Panc1 (cell line): Measurements from ENCODE around the gene CHRNA7. TPM values are rescaled to one million over a fixed set of nuclear protein-coding genes. Genes with fewer than 3 reads are reported as not detected.

Experiments used
- ATAC-seq: fragments of 200-7000 bp; cut with Tn5 transposase; 2 replicates; pipeline ENCODE4 v1.9.1; 2020; ENCODE audit warnings: mild to moderate bottlenecking, moderate library complexity
- BruUV-seq: library from RNA; stranded (reverse); fragments of 400-500 nt; replicated peaks from 2 replicates; lab custom pipeline; 2021; lab: Mats Ljungman, UMichigan
- CTCF ChIA-PET: fragments of 300-600 bp; sonication (Branson Sonifier 250); formaldehyde crosslinking; loops from one replicate; lab custom pipeline; 2022; ENCODE audit warnings: antibody characterized with exemption; lab: Charles Lee
- POLR2A ChIA-PET: fragments of 300-600 bp; sonication (Branson Sonifier 250); formaldehyde crosslinking; loops from one replicate; lab custom pipeline; 2022; ENCODE audit warnings: antibody characterized with exemption; lab: Charles Lee
- DNase-seq: peaks from one replicate; pipeline ENCODE4 v3.0.0-alpha.2; 2010; ENCODE audit warnings: low read depth, low spot score
- H3K27ac ChIP-seq: 2 replicates; pipeline ENCODE4 v1.5.1; 2011; ENCODE audit warnings: mild to moderate bottlenecking, low read length, inconsistent platforms
- H3K27me3 ChIP-seq: fragments of 200-500 bp; sonication (Bioruptor generic); 2 replicates; pipeline ENCODE4 v1.6.0; 2014; ENCODE audit warnings: low read length, inconsistent platforms; ENCODE audit not compliant: control insufficient read depth, insufficient read depth
- H3K36me3 ChIP-seq: fragments of 200-500 bp; sonication (Bioruptor generic); 2 replicates; pipeline ENCODE4 v1.5.1; 2014; ENCODE audit warnings: inconsistent platforms, mild to moderate bottlenecking, low read length, moderate library complexity; ENCODE audit not compliant: control insufficient read depth, insufficient read depth
- H3K4me1 ChIP-seq: 2 replicates; pipeline ENCODE4 v1.5.1; 2011; ENCODE audit warnings: inconsistent platforms, mild to moderate bottlenecking, low read length, moderate library complexity; ENCODE audit not compliant: control insufficient read depth, insufficient read depth
- H3K4me3 ChIP-seq, 2 experiments: 2 replicates each; pipeline ENCODE4 v1.5.1; 2011 to 2012; ENCODE audit warnings: low read depth in 2 of 2, low read length in 2 of 2, mild to moderate bottlenecking in 2 of 2, inconsistent platforms in 1 of 2, moderate library complexity in 1 of 2
- H3K9me3 ChIP-seq: fragments of 200-500 bp; sonication (Bioruptor generic); 2 replicates; pipeline ENCODE4 v1.5.1; 2014; ENCODE audit warnings: low read depth, mild to moderate bottlenecking, inconsistent platforms, low read length, moderate library complexity; ENCODE audit not compliant: control insufficient read depth, insufficient read depth
- POLR2AphosphoS5 ChIP-seq: IDR thresholded peaks from 2 replicates; pipeline ENCODE4 v1.6.1; 2012; ENCODE audit warnings: mild to moderate bottlenecking, low read depth, low read length, moderate library complexity
- SIN3A ChIP-seq: IDR thresholded peaks from 2 replicates; pipeline ENCODE4 v1.6.1; 2012; ENCODE audit warnings: low read depth, mild to moderate bottlenecking, low read length, moderate library complexity, borderline replicate concordance; ENCODE audit not compliant: insufficient read depth
- TCF7L2 ChIP-seq: IDR thresholded peaks from 2 replicates; pipeline ENCODE4 v1.6.1; 2011; ENCODE audit warnings: mild to moderate bottlenecking, low read depth, low read length, inconsistent platforms
- in situ Hi-C: cut with HindIII; loops from 2 replicates; pipeline ENCODE4 v1.10.0; 2016; ENCODE audit warnings: low sequenced_read_pairs, low pct_unique_long_range_greater_than_20kb
- intact Hi-C: fragments of 100-400 bp; cut with micrococcal nuclease; formaldehyde crosslinking; loops from one replicate; pipeline ENCODE4 v1.10.0; 2022; ENCODE audit not compliant: unreplicated experiment
- total RNA-seq: library from RNA; stranded (reverse); gene quantifications from one replicate; pipeline ENCODE4 v1.2.1, GENCODE V29; 2021; ENCODE audit not compliant: unreplicated experiment
- TF ChIP-seq, protein P1 (sequence below): fragments of 450-650 bp; IDR thresholded peaks from 2 replicates; pipeline ENCODE4 v1.5.1; 2017; ENCODE audit warnings: mild to moderate bottlenecking
- TF ChIP-seq, protein P2 (sequence below), 2 experiments: IDR thresholded peaks; 2 replicates each; pipeline ENCODE4 v1.6.1; 2011 to 2012; ENCODE audit warnings: low read depth in 2 of 2, control low read depth in 1 of 2, low read length in 1 of 2, mild to moderate bottlenecking in 1 of 2, moderate library complexity in 1 of 2; ENCODE audit not compliant: insufficient read depth in 1 of 2

Gene CHRNA7
- total RNA-seq, 1 experiment from 2014 or later, result 3.3 TPM

DNA sequence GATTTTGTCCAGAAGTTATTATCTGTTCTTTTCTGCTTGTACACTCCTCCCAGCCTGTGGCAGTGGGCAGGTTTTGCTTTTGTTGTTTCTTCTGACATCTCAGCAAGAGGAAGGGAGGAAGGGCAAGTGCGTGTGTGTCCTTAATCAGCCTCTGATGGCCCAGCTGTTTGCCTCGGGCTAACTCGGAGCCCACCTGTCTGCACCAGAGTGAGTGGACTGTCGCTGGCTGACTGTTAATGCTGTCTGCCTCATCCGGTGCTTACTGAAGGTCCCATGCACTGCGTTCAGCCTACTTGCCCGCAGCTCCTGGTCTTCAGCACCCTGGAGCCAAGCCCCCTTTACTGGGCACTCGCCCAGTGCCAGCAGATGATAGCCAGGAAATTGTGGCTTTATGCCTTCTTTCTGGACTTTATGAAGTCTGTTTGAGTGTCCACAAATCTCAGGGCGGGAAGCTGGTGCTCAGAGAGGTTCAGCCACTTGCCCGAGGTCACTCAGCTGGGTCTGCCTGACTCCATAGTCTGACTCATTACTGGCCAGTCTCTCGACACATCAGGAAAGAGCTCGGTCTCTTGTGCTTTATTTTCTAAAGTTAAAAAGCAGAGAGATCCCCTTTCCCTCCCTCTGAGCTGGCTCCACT lies 89.5 kb downstream of the CHRNA7 start:
- no peaks in the 10 kb centered on the region for H3K4me1 ChIP-seq
- H3K36me3 ChIP-seq, result no peaks in the 10 kb centered on the region
- intact Hi-C loops, result loop anchor here (10.0 kb wide), 1 partner anchor 85 kb away; the partner anchor contains the start of gene CHRNA7
- H3K27me3 ChIP-seq, result no peaks in the 10 kb centered on the region; the same call in 1 of the 2 replicates
- no peaks in the 10 kb centered on the region for H3K9me3 ChIP-seq
- no peak for ATAC-seq
- no TSS peak for BruUV-seq
- POLR2A ChIA-PET, result no interaction called here
- in situ Hi-C loops, result no loop called here
- CTCF ChIA-PET, result no interaction called here
- no peak overlapping the region for H3K27ac ChIP-seq
- TF ChIP-seq, protein P1, sequence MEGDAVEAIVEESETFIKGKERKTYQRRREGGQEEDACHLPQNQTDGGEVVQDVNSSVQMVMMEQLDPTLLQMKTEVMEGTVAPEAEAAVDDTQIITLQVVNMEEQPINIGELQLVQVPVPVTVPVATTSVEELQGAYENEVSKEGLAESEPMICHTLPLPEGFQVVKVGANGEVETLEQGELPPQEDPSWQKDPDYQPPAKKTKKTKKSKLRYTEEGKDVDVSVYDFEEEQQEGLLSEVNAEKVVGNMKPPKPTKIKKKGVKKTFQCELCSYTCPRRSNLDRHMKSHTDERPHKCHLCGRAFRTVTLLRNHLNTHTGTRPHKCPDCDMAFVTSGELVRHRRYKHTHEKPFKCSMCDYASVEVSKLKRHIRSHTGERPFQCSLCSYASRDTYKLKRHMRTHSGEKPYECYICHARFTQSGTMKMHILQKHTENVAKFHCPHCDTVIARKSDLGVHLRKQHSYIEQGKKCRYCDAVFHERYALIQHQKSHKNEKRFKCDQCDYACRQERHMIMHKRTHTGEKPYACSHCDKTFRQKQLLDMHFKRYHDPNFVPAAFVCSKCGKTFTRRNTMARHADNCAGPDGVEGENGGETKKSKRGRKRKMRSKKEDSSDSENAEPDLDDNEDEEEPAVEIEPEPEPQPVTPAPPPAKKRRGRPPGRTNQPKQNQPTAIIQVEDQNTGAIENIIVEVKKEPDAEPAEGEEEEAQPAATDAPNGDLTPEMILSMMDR, result no peak
- no peak overlapping the region for H3K4me3 ChIP-seq
- no peak for DNase-seq

DNA sequence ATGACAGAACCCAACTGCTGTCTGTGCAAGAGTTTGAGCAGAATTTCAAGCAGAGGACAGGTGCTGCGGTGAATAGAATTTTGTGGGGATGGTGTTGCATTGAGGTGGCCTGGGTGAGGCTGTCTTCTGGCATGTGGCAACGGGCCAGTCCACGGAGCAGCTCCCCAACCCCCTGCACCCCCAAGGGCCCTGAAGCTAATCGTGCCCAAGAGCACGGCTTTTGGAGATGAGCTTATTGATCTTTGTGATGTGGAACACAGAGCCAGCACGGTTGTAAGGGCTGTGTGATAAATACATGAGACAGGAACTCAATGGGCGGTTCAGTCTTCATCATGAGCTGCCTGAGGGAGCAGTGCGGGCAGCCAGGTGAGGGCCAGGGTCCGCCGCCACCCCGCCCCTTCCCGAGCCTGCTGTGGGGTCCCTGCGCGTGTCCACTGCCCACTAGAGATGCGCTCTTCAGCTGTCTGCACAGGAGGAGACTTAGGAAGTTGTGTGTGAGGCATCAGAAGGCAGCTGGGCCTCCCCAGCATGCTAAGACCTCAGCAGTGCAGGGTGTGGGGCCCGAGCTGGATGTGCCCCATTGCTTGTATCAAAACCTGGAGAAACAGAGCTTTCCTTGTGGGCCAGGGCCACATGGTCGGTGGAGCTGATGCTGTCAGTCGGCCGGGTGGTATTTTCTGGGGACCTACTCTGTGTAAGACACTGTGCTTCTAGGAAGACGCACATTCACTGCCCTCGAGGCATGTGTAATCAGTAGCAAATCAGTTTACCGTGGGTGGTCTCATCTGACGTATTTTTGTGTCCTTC lies 90.5 kb downstream of the CHRNA7 start:
- TF ChIP-seq, protein P1, result no peak
- TF ChIP-seq POLR2AphosphoS5 (no peak), TCF7L2 (no peak), SIN3A (no peak)
- TF ChIP-seq, protein P2, sequence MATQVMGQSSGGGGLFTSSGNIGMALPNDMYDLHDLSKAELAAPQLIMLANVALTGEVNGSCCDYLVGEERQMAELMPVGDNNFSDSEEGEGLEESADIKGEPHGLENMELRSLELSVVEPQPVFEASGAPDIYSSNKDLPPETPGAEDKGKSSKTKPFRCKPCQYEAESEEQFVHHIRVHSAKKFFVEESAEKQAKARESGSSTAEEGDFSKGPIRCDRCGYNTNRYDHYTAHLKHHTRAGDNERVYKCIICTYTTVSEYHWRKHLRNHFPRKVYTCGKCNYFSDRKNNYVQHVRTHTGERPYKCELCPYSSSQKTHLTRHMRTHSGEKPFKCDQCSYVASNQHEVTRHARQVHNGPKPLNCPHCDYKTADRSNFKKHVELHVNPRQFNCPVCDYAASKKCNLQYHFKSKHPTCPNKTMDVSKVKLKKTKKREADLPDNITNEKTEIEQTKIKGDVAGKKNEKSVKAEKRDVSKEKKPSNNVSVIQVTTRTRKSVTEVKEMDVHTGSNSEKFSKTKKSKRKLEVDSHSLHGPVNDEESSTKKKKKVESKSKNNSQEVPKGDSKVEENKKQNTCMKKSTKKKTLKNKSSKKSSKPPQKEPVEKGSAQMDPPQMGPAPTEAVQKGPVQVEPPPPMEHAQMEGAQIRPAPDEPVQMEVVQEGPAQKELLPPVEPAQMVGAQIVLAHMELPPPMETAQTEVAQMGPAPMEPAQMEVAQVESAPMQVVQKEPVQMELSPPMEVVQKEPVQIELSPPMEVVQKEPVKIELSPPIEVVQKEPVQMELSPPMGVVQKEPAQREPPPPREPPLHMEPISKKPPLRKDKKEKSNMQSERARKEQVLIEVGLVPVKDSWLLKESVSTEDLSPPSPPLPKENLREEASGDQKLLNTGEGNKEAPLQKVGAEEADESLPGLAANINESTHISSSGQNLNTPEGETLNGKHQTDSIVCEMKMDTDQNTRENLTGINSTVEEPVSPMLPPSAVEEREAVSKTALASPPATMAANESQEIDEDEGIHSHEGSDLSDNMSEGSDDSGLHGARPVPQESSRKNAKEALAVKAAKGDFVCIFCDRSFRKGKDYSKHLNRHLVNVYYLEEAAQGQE (IDR thresholded peaks at IDR 0.05; ENCODE audit: insufficient read depth in 1 of 2, low read depth in 2 of 2, low read length in 1 of 2), result no peak
- BruUV-seq, result no TSS peak
- ChIA-PET POLR2A (no interaction called here), CTCF (no interaction called here)
- intact Hi-C loops, result no loop called here
- Histone ChIP-seq H3K4me3 (no peak overlapping the region), H3K27ac (no peak overlapping the region), H3K4me1 (no peaks in the 10 kb centered on the region), H3K9me3 (no peaks in the 10 kb centered on the region), H3K36me3 (no peaks in the 10 kb centered on the region), H3K27me3 (no peaks in the 10 kb centered on the region; the same call in 1 of the 2 replicates)
- DNase-seq (no peak), ATAC-seq (no peak)
- in situ Hi-C loops, result no loop called here
